ENCODE data around the gene GADD45GIP1. TPM values are rescaled to one million over a fixed set of nuclear protein-coding genes. Genes with fewer than 3 reads are reported as not detected.

GADD45GIP1 gene
- total and polyA plus RNA-seq, 8 donors, result 14.7 to 35.2 (median 25.5) TPM

- Histone ChIP-seq H3K9me3 (no peaks in the 10 kb centered on the region), H3K36me3 (peaks cover 4 to 25% of the 10 kb centered on the region in 2 donors), H3K4me3 (no peak overlapping the region), H3K27ac (no peak overlapping the region), H3K27me3 (no peaks in the 10 kb centered on the region), H3K4me1 (peaks cover 32 to 61% of the 10 kb centered on the region in 2 donors)
- intact Hi-C loops (cut with DNase I), result no loop called here
- no peak for ATAC-seq
- no peak for DNase-seq
- no peak for TF ChIP-seq CTCF (IDR thresholded peaks at IDR 0.05)
Observed at GRCh38 chr19:12936582-12936981, 20.4 kb downstream of the GADD45GIP1 start.

- H3K27me3 ChIP-seq, result no peaks in the 10 kb centered on the region
- H3K4me3 ChIP-seq, result no peak overlapping the region
- peaks cover 19 to 52% of the 10 kb centered on the region in 2 donors for H3K4me1 ChIP-seq
- ATAC-seq (no peak), DNase-seq (no peak)
- no peaks in the 10 kb centered on the region for H3K9me3 ChIP-seq
- intact Hi-C loops (cut with DNase I), result no loop called here
- TF ChIP-seq CTCF (IDR thresholded peaks at IDR 0.05), result no peak
- peaks cover under 1 to 18% of the 10 kb centered on the region in 2 donors for H3K36me3 ChIP-seq
- H3K27ac ChIP-seq, result no peak overlapping the region
Observed at GRCh38 chr19:12935071-12935470, 22.0 kb downstream of the GADD45GIP1 start.

GRCh38 chr19:12933287-12934072 is 23.5 kb downstream of the GADD45GIP1 start, which contains the start of gene FARSA:
Gene FARSA, minus strand, starts transcription at chr19:12933711. Its CDS starts 15 bp downstream, at chr19:12933696.
- Histone ChIP-seq H3K27ac (peak within 1 kb of the TSS; percentile 65 to 83), H3K27me3 (no peaks in the 10 kb centered on the region), H3K4me3 (peak within 1 kb of the TSS; percentile 64 to 92), H3K4me1 (peaks cover 14 to 43% of the 10 kb centered on the region in 2 donors), H3K9me3 (no peaks in the 10 kb centered on the region), H3K36me3 (peaks cover 0 to 24% of the 10 kb centered on the region in 2 donors)
- DNase-seq, result peak; percentile 85 to 96 (median 94)
- ATAC-seq, result peak; percentile 84
- intact Hi-C loops (cut with DNase I), result no loop called here
- no peak for TF ChIP-seq CTCF (IDR thresholded peaks at IDR 0.05)

- TF ChIP-seq CTCF (IDR thresholded peaks at IDR 0.05), result no peak
- no peaks in the 10 kb centered on the region for H3K9me3 ChIP-seq
- peak; percentile 2 for ATAC-seq
- intact Hi-C loops (cut with DNase I), result no loop called here
- no peak for DNase-seq
- peak overlapping the region in 1 of 2 donors; percentile 83 for H3K27ac ChIP-seq
- H3K4me1 ChIP-seq, result peaks cover 12 to 40% of the 10 kb centered on the region in 2 donors
- H3K27me3 ChIP-seq, result no peaks in the 10 kb centered on the region
- peak overlapping the region; percentile 64 to 92 for H3K4me3 ChIP-seq
- H3K36me3 ChIP-seq, result peaks cover 0 to 33% of the 10 kb centered on the region in 2 donors
Observed at GRCh38 chr19:12932392-12933286, 24.4 kb downstream of the GADD45GIP1 start.

All from left lung (tissue), 10 donors.